Liver (tissue), 9 donors: ENCODE measurements around the gene CLOCK. TPM values are rescaled to one million over a fixed set of nuclear protein-coding genes. Genes with fewer than 3 reads are reported as not detected.

ENCODE experiments used
- DNase-seq: peaks from one replicate; pipeline ENCODE4 v3.0.0-alpha.2; 2017; ENCODE audit warnings: low spot score
- H3K27ac ChIP-seq, 2 donors: one replicate each; pipeline ENCODE4 v1.7.0; 2013; ENCODE audit warnings: inconsistent platforms in 2 of 2, low read length in 2 of 2, control low read depth in 1 of 2, low read depth in 1 of 2, mild to moderate bottlenecking in 1 of 2
- H3K27me3 ChIP-seq, 4 donors: one replicate each; pipeline versions ENCODE4 v1.6.1 to v1.7.0; 2013; ENCODE audit warnings: low read length in 3 of 4, inconsistent platforms in 1 of 4, mild to moderate bottlenecking in 1 of 4, moderate library complexity in 1 of 4; ENCODE audit not compliant: control insufficient read depth in 4 of 4, insufficient read depth in 4 of 4
- H3K36me3 ChIP-seq, 4 donors: one replicate each; pipeline versions ENCODE4 v1.6.1 to v1.7.0; 2013; ENCODE audit warnings: low read length in 3 of 4, mild to moderate bottlenecking in 3 of 4, low read depth in 1 of 4, moderate library complexity in 1 of 4; ENCODE audit not compliant: control insufficient read depth in 4 of 4, insufficient read depth in 3 of 4
- H3K4me1 ChIP-seq, 4 donors: one replicate each; pipeline versions ENCODE4 v1.6.1 to v1.7.0; 2013; ENCODE audit warnings: low read length in 3 of 4, mild to moderate bottlenecking in 3 of 4, moderate library complexity in 1 of 4; ENCODE audit not compliant: control insufficient read depth in 4 of 4, insufficient read depth in 4 of 4
- H3K4me3 ChIP-seq, 3 donors: one replicate each; pipeline versions ENCODE4 v1.6.1 to v1.7.0; 2013; ENCODE audit warnings: low read length in 3 of 3, control low read depth in 1 of 3, low read depth in 1 of 3, mild to moderate bottlenecking in 1 of 3
- H3K9ac ChIP-seq, 2 donors: one replicate each; pipeline ENCODE4 v1.7.0; 2013; ENCODE audit warnings: low read length in 2 of 2, mild to moderate bottlenecking in 2 of 2, moderate library complexity in 2 of 2, control low read depth in 1 of 2, low read depth in 1 of 2
- H3K9me3 ChIP-seq, 4 donors: one replicate each; pipeline versions ENCODE4 v1.6.1 to v1.7.0; 2013; ENCODE audit warnings: low read length in 3 of 4; ENCODE audit not compliant: control insufficient read depth in 4 of 4
- ATF3 ChIP-seq: IDR thresholded peaks from 2 replicates; pipeline ENCODE4 v1.6.1; 2016; ENCODE audit warnings: antibody characterized with exemption
- CTCF ChIP-seq: fragments of 150-350 bp; IDR thresholded peaks from 2 replicates; pipeline ENCODE4 v1.5.1; 2017; ENCODE audit warnings: improper control_type of control experiment, low read depth, low read length; ENCODE audit not compliant: missing input control
- EGR1 ChIP-seq, 2 donors: IDR thresholded peaks; 2 replicates each; pipeline ENCODE4 v1.6.1; 2016 to 2018; ENCODE audit warnings: antibody characterized with exemption in 2 of 2, low read depth in 2 of 2
- FOXA1 ChIP-seq: IDR thresholded peaks from 2 replicates; pipeline ENCODE4 v1.6.1; 2016; ENCODE audit warnings: antibody characterized with exemption
- FOXA2 ChIP-seq: IDR thresholded peaks from 2 replicates; pipeline ENCODE4 v1.6.1; 2016; ENCODE audit warnings: antibody characterized with exemption
- GABPA ChIP-seq, 2 donors: IDR thresholded peaks in 1 of 2; conservative IDR thresholded peaks in 1 of 2; 2 replicates each; pipeline ENCODE4 v1.6.1; 2016; ENCODE audit warnings: antibody characterized with exemption in 2 of 2, mild to moderate bottlenecking in 1 of 2, moderate library complexity in 1 of 2
- HNF4A ChIP-seq, 2 donors: conservative IDR thresholded peaks; 2 replicates each; pipeline ENCODE4 v1.6.1; 2016; ENCODE audit warnings: antibody characterized with exemption in 2 of 2, mild to moderate bottlenecking in 2 of 2
- HNF4G ChIP-seq: IDR thresholded peaks from 2 replicates; pipeline ENCODE4 v1.6.1; 2016; ENCODE audit warnings: antibody characterized with exemption
- JUND ChIP-seq, 2 donors: IDR thresholded peaks; 2 replicates each; pipeline ENCODE4 v1.6.1; 2016; ENCODE audit warnings: antibody characterized with exemption in 2 of 2
- RAD21 ChIP-seq, 2 donors: IDR thresholded peaks; 2 replicates each; pipeline ENCODE4 v1.6.1; 2016; ENCODE audit warnings: antibody characterized with exemption in 2 of 2, mild to moderate bottlenecking in 2 of 2
- REST ChIP-seq: IDR thresholded peaks from 2 replicates; pipeline ENCODE4 v1.6.1; 2016; ENCODE audit warnings: antibody characterized with exemption, mild to moderate bottlenecking
- RXRA ChIP-seq, 2 donors: IDR thresholded peaks; 2 replicates each; pipeline ENCODE4 v1.6.1; 2017 to 2018; ENCODE audit warnings: antibody characterized with exemption in 2 of 2, mild to moderate bottlenecking in 1 of 2
- YY1 ChIP-seq: IDR thresholded peaks from 2 replicates; pipeline ENCODE4 v1.6.1; 2016; ENCODE audit warnings: antibody characterized with exemption, mild to moderate bottlenecking
- ZBTB33 ChIP-seq: IDR thresholded peaks from 2 replicates; pipeline ENCODE4 v1.6.1; 2016; ENCODE audit warnings: antibody characterized with exemption
- WGBS: extraction: QIAGEN DNeasy Blood & Tissue Kit; methylation state at CpG from one replicate; pipeline ENCODE4 v1.1.7; 2013; 5-methylcytosine and 5-hydroxymethylcytosine counted together
- polyA plus RNA-seq, 2 donors: library from polyadenylated mRNA; stranded (reverse) in 1 of 2; unstranded in 1 of 2; fragments of 200-250 nt in 1 of 2; fragments of >200 nt in 1 of 2; fragmentation: Nextera tagmentation in 1 of 2; extraction: Ambion mirVana in 1 of 2; gene quantifications; one replicate each; pipeline versions ENCODE4 v1.2.1 to v1.2.3, GENCODE V29; 2013 to 2015
- total RNA-seq, 2 donors: library from RNA; depleted of rRNA; stranded (reverse); fragments of >200 nt; gene quantifications; one replicate each; pipeline ENCODE4 v1.2.3, GENCODE V29; 2014
- donor health status: healthy.
- donor health status: healthy.
- donor health status: healthy.
- donor health status: healthy.
- donor health status: healthy.

CLOCK gene
- total and polyA plus RNA-seq, 4 donors, result 5.1 to 19.4 (median 6.1) TPM

- Histone ChIP-seq H3K4me3 (no peak overlapping the region), H3K27ac (no peak overlapping the region), H3K9ac (no peak overlapping the region), H3K9me3 (no peaks in the 10 kb centered on the region), H3K36me3 (peaks cover 0 to 2% (median 0%) of the 10 kb centered on the region in 4 donors), H3K4me1 (no peaks in the 10 kb centered on the region), H3K27me3 (no peaks in the 10 kb centered on the region)
- DNase-seq, result no peak
- TF ChIP-seq FOXA2, result no peak
- TF ChIP-seq CTCF, result no peak
- TF ChIP-seq REST, result no peak
- TF ChIP-seq JUND (IDR thresholded peaks at IDR 0.05), result no peak
- TF ChIP-seq YY1, result no peak
- no peak for TF ChIP-seq ATF3
- no peak for TF ChIP-seq FOXA1
- no peak for TF ChIP-seq HNF4G
- TF ChIP-seq RXRA (IDR thresholded peaks at IDR 0.05), result no peak
- no peak for TF ChIP-seq GABPA (IDR thresholded peaks at IDR 0.05 in 1 of 2, conservative IDR thresholded peaks at IDR 0.05 in 1 of 2)
- no peak for TF ChIP-seq ZBTB33
- no peak for TF ChIP-seq HNF4A (conservative IDR thresholded peaks at IDR 0.05)
- no peak for TF ChIP-seq EGR1 (IDR thresholded peaks at IDR 0.05; ENCODE audit: low read depth in 2 of 2)
- TF ChIP-seq RAD21 (IDR thresholded peaks at IDR 0.05), result no peak
Observed at GRCh38 chr4:55518442-55518841, 28.3 kb downstream of the CLOCK start.

- H3K4me3 ChIP-seq, result no peak overlapping the region
- H3K27ac ChIP-seq, result no peak overlapping the region
- H3K27me3 ChIP-seq, result no peaks in the 10 kb centered on the region
- H3K9ac ChIP-seq, result no peak overlapping the region
- no peaks in the 10 kb centered on the region for H3K4me1 ChIP-seq
- WGBS, result 96% methylated on average over 2 of the region's 2 CpGs
- H3K9me3 ChIP-seq, result no peaks in the 10 kb centered on the region
- H3K36me3 ChIP-seq, result peaks cover 0 to 2% (median 0%) of the 10 kb centered on the region in 4 donors
- DNase-seq, result no peak
- TF ChIP-seq RXRA (IDR thresholded peaks at IDR 0.05) (no peak), YY1 (no peak), HNF4G (no peak), FOXA1 (no peak)
Observed at GRCh38 chr4:55517526-55518229, 29.0 kb downstream of the CLOCK start.
